HG02870 (cell line): ENCODE measurements around the gene CALCOCO1.
"Not testable (repeated sequence)": the region's sequence is repeated elsewhere in the genome, so short reads cannot be mapped to it uniquely, and the experiment has no call there.

Source experiments
- ATAC-seq: cut with Tn5 transposase; IDR thresholded peaks from one replicate; pipeline ENCODE4 v1.9.1; 2021; ENCODE audit warnings: mild to moderate bottlenecking, moderate library complexity; ENCODE audit not compliant: unreplicated experiment

CALCOCO1 gene

DNA sequence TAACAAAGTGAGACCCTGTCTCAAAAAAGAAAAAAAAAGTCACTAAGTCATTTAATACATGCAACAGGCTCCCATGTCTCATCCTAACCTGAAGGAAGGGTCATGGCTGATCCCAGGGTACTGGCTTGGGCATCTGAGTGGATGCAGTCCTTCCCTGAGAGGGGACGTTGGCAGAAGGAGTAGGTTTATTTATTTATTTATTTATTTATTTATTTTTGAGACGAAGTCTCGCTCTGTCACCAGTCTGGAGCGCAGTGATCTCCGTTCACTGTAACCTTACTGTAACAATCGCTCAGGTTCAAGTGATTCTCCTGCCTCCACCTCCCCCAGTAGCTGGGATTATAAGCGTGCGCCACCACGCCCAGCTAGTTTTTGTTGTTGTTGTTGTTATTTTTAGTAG lies 7.2 kb upstream of the CALCOCO1 start:
- no peak for ATAC-seq

DNA sequence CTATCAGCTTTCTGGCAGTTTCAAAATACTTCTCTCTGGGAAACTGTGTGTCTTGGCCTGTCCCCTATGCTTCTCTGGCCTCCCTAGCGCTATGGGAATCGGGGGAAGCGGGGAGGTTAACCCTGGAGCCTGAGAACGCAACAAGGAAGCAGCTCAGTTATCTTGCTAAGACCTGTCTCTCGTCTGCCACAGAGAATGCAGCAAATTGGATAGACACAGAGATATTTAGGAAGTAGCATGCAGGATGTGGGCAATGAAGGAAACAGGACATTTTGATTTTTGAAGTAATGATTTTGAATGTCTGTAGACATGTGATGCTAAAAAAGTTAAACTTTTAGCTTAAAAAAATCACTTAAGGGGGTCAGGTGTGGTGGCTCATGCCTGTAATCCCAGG lies 6.6 kb upstream of the CALCOCO1 start:
- ATAC-seq: no peak

DNA sequence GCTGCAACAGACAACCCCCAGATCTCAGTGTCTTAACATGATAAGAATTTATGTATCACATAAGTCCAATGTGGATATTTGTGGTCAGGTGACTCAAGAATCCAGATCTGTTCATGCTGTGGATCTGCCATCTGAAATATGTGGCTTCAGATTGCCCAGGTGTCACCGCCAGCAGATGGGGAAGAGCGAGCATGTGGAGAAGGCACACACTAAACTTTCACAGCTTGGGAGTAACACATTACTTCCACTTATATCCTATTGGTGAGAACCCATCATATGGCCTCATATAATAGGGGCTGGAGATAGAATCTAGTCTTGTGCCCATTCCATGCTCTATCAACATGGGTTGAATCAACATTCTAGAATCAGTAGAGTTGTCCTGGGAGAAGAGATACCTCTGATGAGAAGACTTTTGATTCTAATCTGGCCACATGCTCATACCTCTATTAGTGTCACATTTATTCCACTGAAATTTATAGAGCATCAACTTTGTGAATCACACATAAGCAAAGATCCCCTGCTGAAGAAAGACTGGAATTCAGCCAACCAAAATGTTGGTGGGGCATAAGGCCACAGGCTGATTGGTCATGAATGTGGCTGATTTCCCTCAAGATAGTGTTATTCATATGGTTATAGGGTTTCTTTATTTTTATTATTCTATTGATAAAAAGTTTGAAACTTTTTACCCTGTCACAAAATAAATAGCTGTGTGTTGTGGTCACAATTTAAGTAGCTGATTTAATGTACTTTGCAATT lies 6.0 kb upstream of the CALCOCO1 start:
- ATAC-seq: no peak

DNA sequence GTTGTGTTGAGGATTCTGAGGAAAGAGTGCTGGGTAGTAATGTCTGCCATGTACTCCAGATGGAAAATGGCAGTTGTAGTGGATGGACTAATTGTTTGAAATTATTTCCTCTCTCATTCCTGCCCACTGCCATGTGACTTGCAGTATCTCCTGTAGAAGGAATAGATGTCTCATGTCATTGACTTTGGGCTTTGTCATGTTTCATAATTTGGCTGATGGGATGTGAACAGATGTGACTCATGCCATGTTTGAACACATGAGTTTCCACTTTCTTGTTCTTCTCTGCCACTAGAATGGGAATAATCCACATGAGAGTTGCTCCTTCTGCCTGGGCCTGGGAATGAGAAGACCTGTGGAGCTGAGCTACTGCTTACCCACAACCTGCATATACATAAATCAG lies 2.4 kb upstream of the CALCOCO1 start:
- ATAC-seq: no peak

DNA sequence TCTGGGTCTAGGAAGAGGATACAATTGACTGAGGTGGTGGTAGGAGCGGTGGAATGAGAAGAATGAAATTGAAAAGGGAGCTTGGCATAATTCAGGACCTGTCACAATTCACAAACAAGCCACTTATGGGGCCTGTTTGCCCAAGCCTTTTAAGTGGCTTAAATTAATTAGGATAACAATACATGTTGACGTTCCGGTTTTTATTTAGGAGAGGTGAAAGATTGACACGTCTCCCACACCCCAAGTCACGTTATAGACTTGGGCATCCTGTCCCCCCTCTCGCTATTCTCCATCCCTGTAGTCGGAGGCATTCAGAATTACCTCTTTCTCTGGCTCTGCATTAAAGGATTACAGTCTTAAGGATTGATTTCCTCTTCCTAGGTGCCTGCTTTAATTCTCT lies 954 bp upstream of the CALCOCO1 start:
- ATAC-seq: no peak

DNA sequence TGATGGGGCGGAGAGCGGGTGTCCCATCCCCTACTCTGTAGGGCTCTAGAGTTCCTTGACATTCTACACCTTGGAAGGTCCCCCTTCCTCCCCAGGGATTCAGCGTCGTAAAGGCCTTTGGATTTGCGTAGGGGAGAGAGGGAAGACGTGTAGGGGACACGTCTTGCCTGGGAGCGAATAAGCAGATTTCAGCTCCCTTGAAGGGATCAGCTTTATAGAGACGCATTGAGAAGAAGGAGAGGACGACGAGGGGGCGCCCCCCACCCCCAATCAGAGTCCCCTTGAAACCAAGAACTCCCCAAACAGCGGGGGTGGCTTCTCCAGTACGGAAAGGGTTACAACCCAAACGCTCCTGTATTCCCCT lies 324 bp downstream of the CALCOCO1 start:
- no peak for ATAC-seq

DNA sequence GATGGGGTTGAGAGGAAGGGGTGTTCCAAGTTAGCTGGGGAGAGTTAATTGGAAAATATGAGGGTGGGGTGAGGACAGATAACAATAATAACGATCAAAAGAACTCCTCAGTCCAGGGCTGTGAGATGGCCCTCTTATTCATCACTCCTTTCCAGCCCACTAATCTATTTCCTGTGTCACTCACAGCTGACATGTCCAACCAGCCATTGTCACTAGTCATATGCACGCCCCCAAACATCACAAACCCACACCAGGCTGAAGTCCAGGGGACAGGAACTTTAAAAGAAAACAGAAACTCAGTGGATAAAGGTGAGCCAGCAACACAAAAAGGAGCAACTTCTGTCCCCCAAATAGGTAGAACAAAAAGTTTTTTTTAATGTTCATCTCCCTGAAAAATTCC lies 911 bp downstream of the CALCOCO1 start:
- no peak for ATAC-seq

DNA sequence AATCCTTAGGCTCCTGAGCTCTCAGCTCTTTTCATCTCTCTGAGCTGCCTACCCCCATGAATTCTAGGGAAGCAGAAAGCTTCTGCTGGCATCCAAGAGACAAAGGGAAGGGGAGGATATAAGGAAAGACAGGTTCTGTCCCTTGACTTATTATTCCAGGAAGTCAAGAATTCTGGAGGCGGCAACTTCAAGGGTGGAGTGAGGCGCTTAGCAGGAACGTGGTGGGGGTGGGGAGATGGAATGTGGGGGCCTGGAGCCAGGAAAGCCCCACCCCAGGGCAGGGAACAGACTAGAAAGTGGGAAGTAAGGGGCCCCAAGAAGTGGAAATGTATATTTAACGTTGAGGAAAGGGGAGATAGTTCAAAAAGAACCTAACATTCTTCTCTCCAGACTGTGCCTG lies 1.4 kb downstream of the CALCOCO1 start:
- no peak for ATAC-seq

DNA sequence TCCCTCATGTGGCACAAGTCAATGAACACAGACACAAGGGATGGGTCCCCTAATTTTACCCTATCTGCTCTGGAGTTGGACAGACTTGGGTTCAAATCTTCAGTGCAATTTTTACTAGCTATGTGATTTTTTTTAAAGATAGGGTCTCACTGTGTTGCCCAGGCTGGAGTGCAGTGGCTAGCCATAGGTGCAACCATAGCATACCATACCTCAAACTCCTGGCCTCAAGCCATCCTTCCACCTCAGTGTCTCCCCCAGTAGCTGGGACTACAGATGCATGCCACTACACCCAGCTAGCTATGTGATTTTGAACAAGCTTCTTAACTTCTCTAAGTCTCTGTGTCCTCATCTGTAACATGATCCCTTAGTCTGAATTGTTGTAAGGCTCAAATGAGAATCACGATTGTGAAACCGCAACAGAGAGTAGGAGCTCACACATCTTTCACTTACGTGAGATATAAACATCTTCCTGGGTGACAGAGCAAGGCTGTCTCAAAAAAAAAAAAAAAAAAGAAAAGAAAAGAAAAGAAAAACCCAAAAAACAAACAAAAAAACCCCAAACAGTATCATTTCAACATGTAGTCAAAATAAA lies 4.7 kb downstream of the CALCOCO1 start:
- no peak for ATAC-seq

DNA sequence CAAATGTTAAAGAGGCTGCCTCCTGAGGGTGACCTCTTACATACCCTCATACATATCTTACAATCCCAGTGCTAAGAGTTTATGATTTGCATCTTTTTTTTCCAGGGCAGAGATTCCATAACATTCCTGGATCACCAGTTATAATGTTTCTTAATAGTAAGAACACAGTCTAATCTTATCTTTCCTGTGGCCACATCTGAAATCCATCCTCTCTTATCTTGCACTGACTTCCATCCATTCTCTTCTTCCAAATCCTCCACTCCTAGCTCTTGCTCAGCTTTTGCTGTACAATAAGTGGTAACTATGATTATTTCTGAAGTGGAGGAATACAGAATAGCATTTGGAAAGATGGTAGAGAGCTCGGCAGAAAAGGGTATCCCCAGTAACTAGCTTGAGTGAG lies 6.3 kb downstream of the CALCOCO1 start:
- no peak for ATAC-seq

DNA sequence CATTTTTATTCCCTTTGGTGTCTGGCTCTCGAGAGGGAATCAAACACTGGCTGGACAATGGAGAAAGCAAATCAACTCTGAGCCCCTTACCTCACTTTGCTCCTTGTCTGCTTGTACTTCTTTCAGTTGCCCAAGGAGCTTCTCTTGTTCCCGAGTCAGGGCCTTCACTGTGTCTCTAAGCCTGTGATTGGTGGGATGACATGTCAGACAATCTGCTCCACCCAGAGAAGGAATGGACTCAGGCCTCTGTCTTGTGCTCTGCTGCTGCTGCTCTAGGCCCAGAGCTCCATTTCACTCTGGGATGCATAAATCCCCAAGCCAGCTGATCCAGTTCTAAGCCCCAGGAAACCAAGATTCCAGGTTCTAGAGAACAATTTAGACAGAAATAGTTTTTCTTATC lies 7.6 kb downstream of the CALCOCO1 start:
- ATAC-seq: no peak

DNA sequence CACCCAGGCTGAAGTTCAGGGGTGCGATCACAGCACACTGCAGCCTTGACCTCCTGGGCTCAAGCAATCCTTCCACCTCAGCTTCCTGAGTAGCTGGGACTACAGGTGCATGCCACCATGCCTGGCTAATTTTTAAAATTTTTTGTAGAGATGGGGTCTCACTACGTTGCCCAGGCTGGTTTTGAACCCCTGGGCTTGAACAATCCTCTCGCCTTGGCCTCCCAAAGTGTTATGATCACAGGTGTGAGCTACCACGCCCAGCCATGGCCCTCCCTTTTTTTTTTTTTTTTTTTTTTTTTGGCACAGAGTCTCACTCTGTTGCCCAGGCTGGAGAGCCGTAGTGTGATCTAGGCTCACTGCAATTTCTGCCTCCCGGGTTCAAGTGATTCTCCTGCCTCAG lies 8.7 kb downstream of the CALCOCO1 start:
- ATAC-seq: not testable (repeated sequence)

DNA sequence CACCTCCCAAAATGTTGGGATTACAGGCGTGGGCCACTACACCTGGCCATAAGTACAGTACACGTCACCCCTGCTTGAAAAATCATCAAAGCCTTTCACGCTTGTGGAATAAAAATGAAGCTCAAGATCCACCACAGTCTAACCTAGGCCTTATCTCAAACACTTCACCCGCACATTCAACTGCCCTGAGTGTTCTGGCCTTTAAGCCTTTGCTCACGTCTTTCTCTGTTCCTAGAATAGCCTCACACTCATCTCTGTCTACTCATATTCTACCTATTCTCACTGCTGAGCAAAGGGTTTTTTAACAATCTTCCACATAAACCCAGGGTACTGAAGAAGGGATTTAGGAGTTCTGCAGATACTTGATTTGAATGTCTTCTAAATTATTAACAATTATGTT lies 9.9 kb downstream of the CALCOCO1 start:
- no peak for ATAC-seq

DNA sequence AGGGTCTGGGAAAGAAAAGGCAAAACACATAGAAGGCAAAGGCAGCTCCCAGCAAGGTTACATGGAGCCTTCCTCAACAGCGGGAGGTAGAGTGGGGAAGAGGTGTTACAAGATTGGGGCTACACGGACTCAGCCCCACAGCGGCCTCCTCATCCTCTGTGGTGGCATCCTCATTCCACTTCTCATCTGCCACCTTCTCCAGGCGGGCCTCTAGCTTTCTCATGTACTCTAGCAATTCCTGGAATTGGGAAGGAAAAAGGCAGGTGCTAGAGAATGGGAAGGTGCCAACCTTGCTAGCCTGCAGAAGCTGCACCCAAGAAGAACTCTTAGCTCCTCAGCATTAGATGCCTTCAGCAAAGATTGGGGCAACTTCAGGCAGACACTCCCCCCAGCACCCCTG lies 13.2 kb downstream of the CALCOCO1 start:
- ATAC-seq: no peak

DNA sequence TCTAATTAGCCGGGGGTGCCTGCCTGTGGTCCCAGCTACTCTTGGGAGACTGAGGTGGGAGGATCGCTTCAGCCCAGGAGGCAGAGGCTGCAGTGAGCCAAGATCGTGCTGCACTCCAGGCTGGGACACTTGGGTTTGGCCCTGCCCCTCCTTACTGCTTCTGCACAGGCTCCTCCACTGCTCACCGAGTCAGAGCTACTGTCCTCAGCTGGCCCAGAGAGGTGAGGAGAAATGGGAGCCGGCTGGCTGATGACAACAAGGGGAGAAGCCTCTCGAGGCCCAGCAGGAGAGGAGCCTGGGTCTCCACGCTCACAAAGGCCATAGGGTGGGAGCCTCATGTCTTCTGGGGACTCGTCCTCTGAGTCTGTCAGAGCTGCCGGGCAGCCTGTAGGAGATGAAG lies 13.7 kb downstream of the CALCOCO1 start:
- ATAC-seq: no peak

DNA sequence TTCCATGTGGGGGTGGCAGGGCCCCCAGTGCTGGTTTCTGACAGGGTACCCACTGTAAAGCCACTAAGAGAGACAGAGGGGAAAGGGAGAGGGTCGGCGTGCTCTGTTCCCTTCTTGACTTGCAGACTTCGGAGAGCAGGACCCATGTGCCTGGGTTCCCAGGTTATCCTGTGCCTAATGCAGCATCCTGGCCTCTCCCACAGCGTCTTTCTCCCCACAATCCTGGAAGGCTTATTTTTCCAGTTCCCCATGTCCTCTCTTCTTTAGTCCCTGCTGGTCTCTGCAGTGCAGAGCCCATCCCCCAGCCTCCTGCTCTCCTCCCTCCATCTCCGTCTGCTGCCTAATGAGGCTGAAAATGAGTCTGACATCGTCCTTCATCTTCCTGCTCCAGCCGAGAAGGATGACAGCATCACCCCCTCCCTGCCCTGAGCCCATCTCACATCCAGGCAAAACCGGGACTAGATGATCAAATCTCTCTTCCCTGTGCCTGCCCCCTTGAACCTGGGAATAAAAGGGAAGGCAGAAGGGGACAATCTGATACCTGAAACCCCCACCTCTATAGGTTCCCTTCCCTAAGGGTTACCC lies 15.1 kb downstream of the CALCOCO1 start:
- ATAC-seq: no peak

DNA sequence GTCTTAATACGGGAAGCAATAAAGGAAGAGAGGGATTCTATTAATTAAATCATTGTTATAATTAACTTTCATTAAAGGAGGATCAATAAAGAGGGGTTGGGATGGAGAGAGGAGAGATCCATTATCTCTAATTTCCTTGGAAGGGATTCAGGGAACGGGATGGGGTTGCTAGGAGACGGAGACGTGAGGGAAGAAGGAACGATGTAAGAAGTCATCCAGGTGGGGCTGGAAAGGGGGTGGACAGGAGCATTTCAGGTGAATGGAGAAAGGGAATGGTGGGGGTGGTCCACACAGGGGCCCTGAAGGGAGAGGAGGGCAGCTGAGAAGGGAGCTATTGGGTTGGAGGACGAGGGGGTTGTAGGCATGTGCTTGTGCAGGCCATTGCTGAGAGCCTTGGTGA lies 17.2 kb downstream of the CALCOCO1 start:
- ATAC-seq: no peak

DNA sequence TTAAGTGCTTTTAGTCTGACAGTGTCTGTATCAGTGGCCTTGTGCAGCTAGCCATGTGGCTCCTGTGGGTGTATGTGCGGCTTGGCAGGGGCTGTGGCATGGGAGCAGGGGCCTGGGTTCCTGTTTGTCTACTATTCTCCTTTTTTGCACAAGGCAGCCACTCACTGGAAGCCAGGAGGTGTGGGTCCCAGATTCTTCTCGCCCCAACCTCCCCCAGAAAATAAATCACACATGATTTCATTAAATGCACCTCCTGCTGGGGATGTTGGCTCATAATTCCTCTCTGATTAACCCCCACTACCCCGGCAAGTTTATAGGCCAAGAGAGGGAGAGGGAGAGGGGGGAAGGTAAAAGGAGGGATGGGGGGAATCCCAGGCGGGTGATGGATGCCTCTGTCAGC lies 17.6 kb downstream of the CALCOCO1 start:
- ATAC-seq: no peak

DNA sequence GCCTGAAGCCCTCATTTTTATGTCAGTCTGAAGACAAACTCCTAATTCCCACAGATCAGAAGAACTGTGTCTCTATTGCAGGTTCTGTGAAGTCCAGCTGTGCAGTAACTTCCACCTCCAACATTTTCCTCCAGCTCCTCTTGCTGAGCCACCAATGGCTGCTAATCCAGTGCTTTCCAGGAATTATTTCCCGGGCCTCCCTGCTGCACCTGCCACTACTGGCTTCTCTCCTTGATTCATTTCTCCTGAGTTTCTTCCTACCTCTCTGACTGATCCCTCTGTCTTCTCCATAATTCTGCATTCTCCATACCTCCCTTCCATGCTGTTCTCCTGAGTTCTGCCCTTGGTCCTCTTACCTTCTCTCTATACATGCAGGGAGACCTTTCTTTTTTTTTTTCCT lies 21.2 kb downstream of the CALCOCO1 start:
- ATAC-seq: no peak

DNA sequence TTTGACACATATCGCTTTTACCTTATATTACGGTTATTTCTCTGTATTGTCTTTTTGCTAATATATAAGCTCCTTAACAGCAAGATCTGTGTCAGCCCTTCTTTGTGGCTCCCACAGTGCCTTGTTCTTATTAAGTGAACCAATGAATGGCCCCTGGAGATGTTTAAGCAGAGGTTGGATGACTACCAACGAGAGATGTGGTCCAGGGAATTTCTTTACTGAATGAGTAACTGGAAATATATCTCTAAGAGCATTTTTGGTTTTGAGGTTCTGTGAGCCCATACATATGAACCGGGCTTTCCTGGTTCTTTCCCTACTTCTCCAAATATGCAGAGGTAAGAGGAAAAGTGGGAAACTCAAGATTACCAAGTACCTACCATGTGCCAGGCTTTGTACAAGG lies 23.5 kb downstream of the CALCOCO1 start:
- no peak for ATAC-seq

DNA sequence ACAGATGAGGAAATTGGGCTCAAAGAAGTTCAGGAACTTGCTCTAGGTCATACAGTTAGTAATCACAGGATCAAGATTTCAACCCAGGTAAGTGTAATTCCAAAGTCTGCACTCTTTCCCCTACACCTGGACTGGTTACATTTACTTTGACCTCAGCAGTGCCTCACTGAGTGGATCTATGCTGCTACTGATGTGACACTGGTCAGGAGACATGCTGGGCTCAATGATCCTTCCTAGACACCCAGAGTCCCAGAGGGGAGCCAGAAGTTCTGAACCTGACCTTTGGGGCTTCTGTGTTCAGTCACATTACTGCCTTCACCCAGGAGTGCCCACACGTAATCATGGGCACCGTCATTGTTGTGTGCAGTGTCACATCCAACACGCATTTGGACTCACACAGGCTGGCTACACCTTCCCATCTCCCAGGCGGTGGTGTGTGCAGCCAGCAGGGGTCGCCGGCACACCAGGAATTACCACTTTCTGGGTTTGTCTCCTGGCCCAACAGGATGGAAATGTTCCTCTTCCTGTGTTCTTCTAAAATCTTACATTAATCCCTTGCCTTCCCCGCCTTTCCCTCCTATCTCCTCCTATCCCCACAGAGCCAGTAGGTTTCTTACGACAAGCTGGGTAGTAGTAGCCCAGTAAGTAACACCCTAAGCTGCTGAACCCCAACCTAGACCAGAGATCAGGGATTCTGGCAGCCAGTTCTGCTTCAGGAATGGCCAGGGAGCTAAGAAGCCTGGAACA lies 25.6 kb downstream of the CALCOCO1 start:
- peak; percentile 59 for ATAC-seq

DNA sequence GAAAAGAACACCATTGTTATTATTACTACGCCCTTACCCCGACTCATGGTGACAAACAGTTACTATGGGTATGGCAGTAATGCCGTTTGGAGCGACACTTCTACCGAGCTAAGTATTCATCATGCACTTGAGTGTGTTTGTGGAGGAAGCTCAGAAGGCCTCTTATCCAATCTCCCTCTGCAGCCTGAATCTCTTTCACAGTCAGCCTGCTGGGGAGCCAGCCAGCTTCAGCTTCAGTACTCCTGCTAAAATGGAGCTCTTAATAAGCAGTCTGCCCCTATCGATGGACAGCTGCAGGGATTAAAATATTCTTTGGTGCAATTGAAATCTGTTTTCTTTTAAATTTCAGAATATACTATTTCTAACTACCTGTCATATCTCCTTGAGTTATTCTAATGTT lies 26.7 kb downstream of the CALCOCO1 start:
- no peak for ATAC-seq
